ENCODE measurements around the gene AXIN1. TPM values are rescaled to one million over a fixed set of nuclear protein-coding genes. Genes with fewer than 3 reads are reported as not detected.
"Not testable (repeated sequence)": the region's sequence is repeated elsewhere in the genome, so short reads cannot be mapped to it uniquely, and the experiment has no call there.

AXIN1 gene
- total RNA-seq, 2 experiments from 2014 or later = 18.6 to 20.5 TPM

DNA sequence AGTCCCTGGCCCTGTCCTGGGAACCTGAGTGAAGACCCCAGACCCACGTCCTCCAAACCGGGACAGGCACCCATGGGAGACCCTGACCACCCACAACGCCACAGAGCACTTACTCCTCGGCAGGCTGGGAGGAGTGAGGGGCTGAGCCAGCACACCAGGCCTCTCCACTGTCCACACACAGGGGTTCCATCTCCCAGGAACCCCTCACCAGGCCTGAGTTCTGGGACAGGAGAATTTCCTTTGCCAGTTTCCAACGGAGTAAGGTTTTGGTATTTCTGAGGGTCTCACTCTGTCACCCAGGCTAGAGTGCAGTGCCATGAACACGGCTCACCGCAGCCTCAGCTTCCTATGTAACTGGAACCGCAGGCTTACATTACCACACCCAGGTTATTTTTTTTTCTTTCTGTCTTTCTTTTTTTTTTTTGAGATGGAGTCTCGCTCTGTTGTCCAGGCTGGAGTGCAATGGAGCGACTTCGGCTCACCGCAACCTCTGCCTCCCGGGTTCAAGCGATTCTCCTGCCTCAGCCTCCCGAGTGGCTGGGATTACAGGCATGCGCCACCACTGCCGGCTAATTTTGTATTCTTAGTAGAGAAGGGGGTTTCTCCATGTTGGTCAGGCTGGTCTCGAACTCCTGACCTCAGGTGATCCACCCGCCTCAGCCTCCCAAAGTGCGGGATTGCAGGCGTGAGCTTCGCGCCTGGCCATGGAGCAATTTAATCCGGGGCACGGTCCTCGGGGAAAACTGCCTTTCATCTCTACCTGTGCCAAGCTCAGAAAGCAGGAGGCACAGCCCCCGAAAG, 27.6 kb upstream of the AXIN1 start:
- Mint-ChIP-seq H3K27ac (peak overlapping the region; percentile 38), H3K4me3 (peak overlapping the region; percentile 67), H3K4me1 (ENCODE audit: low read depth) (peaks cover 22% of the 10 kb centered on the region), H3K27me3 (no peaks in the 10 kb centered on the region), H3K9me3 (no peaks in the 10 kb centered on the region), H3K36me3 (no peaks in the 10 kb centered on the region)
- DNase-seq = no peak
- intact Hi-C loops (cut with micrococcal nuclease) = no loop called here
- ChIA-PET POLR2A (interaction anchor here (1.3 kb wide), 1 partner anchor 9 kb away, joined by 5 read pairs; the partner anchor contains the start of gene MRPL28), CTCF (interaction anchor here (0.6 to 3.5 kb wide), 3 partner anchors 12 to 273 kb away, joined by 3 to 10 read pairs (median 3); no protein-coding TSS in a partner anchor)

DNA sequence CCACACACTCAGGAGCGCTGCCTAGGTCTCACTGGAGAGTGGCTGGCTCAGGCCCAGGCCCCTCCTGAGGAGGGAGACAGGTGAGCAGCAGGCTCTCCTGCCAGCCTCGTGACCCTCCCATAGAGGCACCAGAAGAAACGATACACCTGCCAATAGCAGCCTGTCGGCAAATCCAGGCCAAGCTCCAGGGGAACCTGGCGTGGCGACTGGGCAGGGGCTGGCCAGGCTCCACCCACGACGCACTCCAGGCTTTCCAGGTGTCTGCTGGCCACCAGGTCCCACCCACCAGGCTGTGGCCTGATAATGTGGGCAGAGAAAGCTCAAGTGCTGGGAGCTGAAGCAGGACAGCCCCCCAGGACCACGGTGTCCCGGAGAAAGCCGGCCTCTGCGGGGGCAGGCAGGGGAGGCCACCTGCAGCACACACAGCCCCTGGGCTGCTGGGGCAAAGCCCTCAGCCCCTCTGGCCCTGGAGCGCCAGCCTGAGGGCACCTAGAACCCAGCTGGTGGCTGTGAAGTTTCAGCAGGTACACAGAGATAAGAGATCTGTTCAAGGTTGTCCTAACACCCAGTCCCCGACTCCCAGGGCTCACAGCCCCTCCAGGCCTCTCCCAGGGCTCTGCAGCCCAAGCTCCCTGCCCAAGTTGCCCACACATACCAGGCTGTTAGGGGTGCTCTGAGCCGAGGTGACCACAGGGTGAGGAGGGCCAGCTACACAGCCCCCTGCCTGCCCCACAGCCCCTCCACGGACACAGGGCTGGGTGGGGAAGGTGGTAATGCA, 26.8 kb upstream of the AXIN1 start:
- ChIA-PET POLR2A (no interaction called here), CTCF (no interaction called here)
- Mint-ChIP-seq H3K4me3 (peak overlapping the region; percentile 67), H3K27ac (no peak overlapping the region), H3K4me1 (ENCODE audit: low read depth) (peaks cover 22% of the 10 kb centered on the region), H3K9me3 (no peaks in the 10 kb centered on the region), H3K27me3 (no peaks in the 10 kb centered on the region), H3K36me3 (no peaks in the 10 kb centered on the region)
- DNase-seq = no peak
- intact Hi-C loops (cut with micrococcal nuclease) = no loop called here

DNA sequence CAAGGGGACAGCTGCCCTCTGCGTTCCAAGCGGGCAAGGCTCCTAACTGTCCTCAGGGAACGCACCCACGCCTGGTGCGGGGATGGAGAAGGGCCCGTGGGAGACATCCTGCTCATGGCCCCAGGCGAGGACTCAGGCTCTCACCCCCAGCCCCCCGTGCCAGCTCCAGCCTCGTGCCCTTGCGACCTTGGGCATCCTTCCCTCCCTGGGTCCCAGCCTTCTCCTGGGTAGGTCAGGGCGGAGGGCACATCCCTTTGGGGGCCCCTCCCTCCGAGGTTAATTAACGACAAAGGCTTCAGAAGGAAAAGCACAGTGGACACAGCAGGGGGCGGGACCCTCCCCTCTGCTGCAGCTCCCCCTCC, 26.3 kb upstream of the AXIN1 start:
- H3K9me3 Mint-ChIP-seq = no peaks in the 10 kb centered on the region
- H3K4me3 Mint-ChIP-seq = no peak overlapping the region
- H3K4me1 Mint-ChIP-seq (ENCODE audit: low read depth) = peaks cover 22% of the 10 kb centered on the region
- H3K27ac Mint-ChIP-seq = no peak overlapping the region
- no peaks in the 10 kb centered on the region for H3K27me3 Mint-ChIP-seq
- ChIA-PET POLR2A (no interaction called here), CTCF (no interaction called here)
- intact Hi-C loops (cut with micrococcal nuclease) = no loop called here
- no peaks in the 10 kb centered on the region for H3K36me3 Mint-ChIP-seq
- DNase-seq = no peak

- intact Hi-C loops (cut with micrococcal nuclease); DNase-seq; POLR2A ChIA-PET; H3K27me3 Mint-ChIP-seq; H3K36me3 Mint-ChIP-seq; CTCF ChIA-PET; H3K27ac Mint-ChIP-seq; H3K4me3 Mint-ChIP-seq; H3K9me3 Mint-ChIP-seq: not testable (repeated sequence)
- peaks cover 18% of the 10 kb centered on the region for H3K4me1 Mint-ChIP-seq (ENCODE audit: low read depth)
Observed at GRCh38 chr16:378113-378820, 25.7 kb upstream of the AXIN1 start.

DNA sequence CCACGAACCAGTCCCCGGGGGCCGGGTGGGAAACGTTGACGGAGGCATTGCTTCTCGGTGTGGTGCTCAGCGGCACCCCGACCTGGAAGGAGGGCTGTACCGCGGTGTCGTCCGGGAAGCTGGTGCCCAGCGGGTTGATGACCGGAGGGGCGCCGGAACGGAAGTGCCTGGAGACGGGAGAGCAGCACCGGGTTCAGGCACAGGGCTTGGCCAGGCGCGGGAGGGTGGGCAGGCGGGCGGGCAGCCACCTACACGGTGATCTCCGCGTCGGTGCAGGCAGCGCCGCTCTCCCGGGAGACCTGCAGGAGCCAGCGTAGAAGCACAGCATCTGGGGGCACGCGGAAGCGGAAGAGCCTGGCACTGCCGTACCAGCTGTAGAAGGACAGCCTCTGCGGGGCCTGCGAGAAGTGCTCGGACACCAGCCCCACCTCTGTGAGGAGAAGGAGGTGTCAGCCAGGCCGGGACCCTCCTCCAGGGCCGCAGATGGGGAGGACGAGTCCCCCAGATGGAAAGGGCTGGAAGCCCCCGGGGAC, 25.0 kb upstream of the AXIN1 start:
- no peaks in the 10 kb centered on the region for H3K36me3 Mint-ChIP-seq
- no peaks in the 10 kb centered on the region for H3K27me3 Mint-ChIP-seq
- POLR2A ChIA-PET = no interaction called here
- H3K4me3 Mint-ChIP-seq = no peak overlapping the region
- DNase-seq = no peak
- CTCF ChIA-PET = no interaction called here
- H3K4me1 Mint-ChIP-seq (ENCODE audit: low read depth) = peaks cover 12% of the 10 kb centered on the region
- no peak overlapping the region for H3K27ac Mint-ChIP-seq
- intact Hi-C loops (cut with micrococcal nuclease) = no loop called here
- no peaks in the 10 kb centered on the region for H3K9me3 Mint-ChIP-seq

DNA sequence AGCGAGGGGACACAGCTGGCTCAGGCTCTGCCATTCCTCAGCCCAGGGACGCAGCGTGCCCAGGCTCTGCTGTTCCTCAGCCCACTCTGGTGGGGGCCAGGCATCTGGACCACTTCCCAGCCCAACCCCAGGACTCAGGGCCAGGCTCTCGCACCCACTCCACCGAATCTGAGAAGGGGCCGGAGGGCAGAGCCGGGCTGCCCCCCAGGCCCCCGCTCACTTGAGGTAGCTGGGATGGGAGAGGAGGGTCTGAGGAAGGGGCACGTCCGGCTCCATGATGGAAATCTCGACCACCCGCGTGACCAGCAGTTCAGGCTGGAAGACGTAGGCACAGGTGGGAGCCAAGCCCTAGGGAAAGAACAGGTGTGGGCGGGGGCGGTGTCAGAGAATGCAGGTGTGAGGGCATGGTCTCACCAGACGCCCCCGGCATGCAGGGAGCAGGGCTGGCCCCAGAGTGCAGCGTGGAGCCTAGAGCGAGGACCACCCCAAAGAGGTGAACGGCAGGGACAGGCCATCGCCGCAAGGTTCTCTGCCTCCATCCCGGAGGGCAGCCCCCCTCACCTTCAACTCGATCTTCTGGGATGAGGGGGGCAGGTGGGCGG, 24.4 kb upstream of the AXIN1 start:
- H3K36me3 Mint-ChIP-seq = peaks cover under 1% of the 10 kb centered on the region
- ChIA-PET POLR2A (no interaction called here), CTCF (no interaction called here)
- no peak overlapping the region for H3K4me3 Mint-ChIP-seq
- intact Hi-C loops (cut with micrococcal nuclease) = no loop called here
- no peak overlapping the region for H3K27ac Mint-ChIP-seq
- no peaks in the 10 kb centered on the region for H3K9me3 Mint-ChIP-seq
- peaks cover 10% of the 10 kb centered on the region for H3K4me1 Mint-ChIP-seq (ENCODE audit: low read depth)
- H3K27me3 Mint-ChIP-seq = no peaks in the 10 kb centered on the region
- DNase-seq = no peak

GRCh38 chr16:375927-376816, 23.6 kb upstream of the AXIN1 start:
- ChIA-PET CTCF (no interaction called here), POLR2A (no interaction called here)
- intact Hi-C loops (cut with micrococcal nuclease) = no loop called here
- H3K9me3 Mint-ChIP-seq = no peaks in the 10 kb centered on the region
- no peak overlapping the region for H3K4me3 Mint-ChIP-seq
- no peaks in the 10 kb centered on the region for H3K27me3 Mint-ChIP-seq
- H3K4me1 Mint-ChIP-seq (ENCODE audit: low read depth) = peaks cover 10% of the 10 kb centered on the region
- DNase-seq = no peak
- H3K27ac Mint-ChIP-seq = no peak overlapping the region
- H3K36me3 Mint-ChIP-seq = peaks cover 3% of the 10 kb centered on the region

- intact Hi-C loops (cut with micrococcal nuclease) = no loop called here
- no peak overlapping the region for H3K4me3 Mint-ChIP-seq
Observed at GRCh38 chr16:375212-375611, 22.7 kb upstream of the AXIN1 start.

DNA sequence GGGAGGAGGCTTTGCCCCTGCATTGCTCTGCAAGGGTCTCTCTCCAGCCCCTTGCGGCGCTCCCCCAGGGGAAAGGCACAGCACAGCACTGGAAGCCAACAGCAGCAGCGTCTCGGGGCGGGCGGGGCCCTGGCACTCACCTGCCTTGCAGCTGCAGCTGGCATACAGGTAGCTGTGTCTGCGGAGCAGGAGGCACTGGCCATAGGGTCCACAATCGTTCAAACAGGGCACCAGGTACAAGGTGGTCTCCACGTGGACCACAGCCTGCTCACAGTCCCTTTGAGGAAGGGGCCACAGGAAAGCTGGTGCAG, 22.0 kb upstream of the AXIN1 start:
- Mint-ChIP-seq H3K36me3 (peaks cover 6% of the 10 kb centered on the region), H3K4me3 (no peak overlapping the region), H3K9me3 (no peaks in the 10 kb centered on the region), H3K27me3 (no peaks in the 10 kb centered on the region), H3K27ac (no peak overlapping the region), H3K4me1 (ENCODE audit: low read depth) (peaks cover 9% of the 10 kb centered on the region)
- intact Hi-C loops (cut with micrococcal nuclease) = no loop called here
- CTCF ChIA-PET = no interaction called here
- DNase-seq = no peak
- POLR2A ChIA-PET = no interaction called here

More at GRCh38 chr16:375212-375611, 22.7 kb upstream of the AXIN1 start:
- Mint-ChIP-seq H3K4me1 (ENCODE audit: low read depth) (peaks cover 14% of the 10 kb centered on the region), H3K9me3 (no peaks in the 10 kb centered on the region), H3K36me3 (peaks cover 6% of the 10 kb centered on the region), H3K27ac (no peak overlapping the region), H3K27me3 (no peaks in the 10 kb centered on the region)
- DNase-seq = no peak
- ChIA-PET CTCF (no interaction called here), POLR2A (no interaction called here)

DNA sequence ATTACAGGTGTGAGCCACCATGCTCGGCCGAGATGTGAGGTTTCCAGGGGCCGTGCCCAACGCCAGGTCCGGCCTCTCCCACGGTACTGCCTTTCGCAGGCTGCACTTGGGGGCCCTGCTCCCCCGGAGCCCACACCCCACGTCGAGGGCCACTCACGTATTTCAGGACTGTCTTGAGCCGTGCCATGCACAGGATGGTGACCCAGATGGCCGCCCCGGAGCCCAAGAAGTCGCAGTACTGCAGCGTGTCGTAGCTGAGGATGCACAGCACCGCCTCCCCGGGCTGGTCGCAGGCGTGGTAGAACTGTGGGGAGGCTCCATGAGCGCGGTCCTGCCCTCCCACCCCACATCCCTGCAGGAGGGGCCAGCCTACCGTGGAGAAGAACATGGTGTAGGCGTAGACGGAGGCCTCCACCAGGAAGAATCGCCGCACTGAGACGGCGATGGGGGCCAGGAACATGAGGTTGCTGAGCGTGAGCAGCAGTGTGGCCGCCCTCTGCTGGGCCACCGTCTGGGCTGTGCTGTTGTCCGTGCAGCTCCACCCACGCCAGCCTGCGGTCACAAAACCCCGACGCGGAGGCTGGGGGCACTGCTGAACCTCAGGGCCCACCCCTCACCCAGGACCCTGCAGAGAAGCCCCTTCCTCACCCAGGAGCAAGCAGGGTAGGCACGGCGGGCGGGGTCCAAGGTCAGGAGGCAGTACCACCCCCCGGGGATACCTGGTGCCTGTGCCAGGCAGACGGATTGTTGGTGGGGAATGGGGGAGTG, 21.5 kb upstream of the AXIN1 start:
- Mint-ChIP-seq H3K36me3 (peaks cover 6% of the 10 kb centered on the region), H3K4me3 (no peak overlapping the region), H3K27me3 (no peaks in the 10 kb centered on the region), H3K4me1 (ENCODE audit: low read depth) (peaks cover 11% of the 10 kb centered on the region), H3K27ac (no peak overlapping the region), H3K9me3 (no peaks in the 10 kb centered on the region)
- POLR2A ChIA-PET = no interaction called here
- CTCF ChIA-PET = no interaction called here
- intact Hi-C loops (cut with micrococcal nuclease) = no loop called here
- no peak for DNase-seq

- Mint-ChIP-seq H3K4me1 (ENCODE audit: low read depth) (peaks cover 11% of the 10 kb centered on the region), H3K36me3 (peaks cover 6% of the 10 kb centered on the region), H3K27me3 (no peaks in the 10 kb centered on the region), H3K4me3 (no peak overlapping the region), H3K9me3 (no peaks in the 10 kb centered on the region), H3K27ac (no peak overlapping the region)
- POLR2A ChIA-PET = no interaction called here
- intact Hi-C loops (cut with micrococcal nuclease) = no loop called here
- CTCF ChIA-PET = no interaction called here
- DNase-seq = no peak
Observed at GRCh38 chr16:373020-373598, 20.6 kb upstream of the AXIN1 start.
